AG10803 (cell line): Measurements from ENCODE around the gene NPY2R.

Experiments
- DNase-seq: peaks from one replicate; pipeline ENCODE4 v3.0.0; 2010; ENCODE audit warnings: low read depth
- H3K4me3 ChIP-seq: 2 replicates; pipeline ENCODE4 v1.5.1; 2011; ENCODE audit warnings: mild to moderate bottlenecking, low read length, control low read depth
- TF ChIP-seq, protein P1 (sequence below): conservative IDR thresholded peaks from 2 replicates; pipeline ENCODE4 v1.5.1; 2011; ENCODE audit warnings: mild to moderate bottlenecking, low read length, control low read depth, inconsistent platforms

Gene NPY2R

DNA sequence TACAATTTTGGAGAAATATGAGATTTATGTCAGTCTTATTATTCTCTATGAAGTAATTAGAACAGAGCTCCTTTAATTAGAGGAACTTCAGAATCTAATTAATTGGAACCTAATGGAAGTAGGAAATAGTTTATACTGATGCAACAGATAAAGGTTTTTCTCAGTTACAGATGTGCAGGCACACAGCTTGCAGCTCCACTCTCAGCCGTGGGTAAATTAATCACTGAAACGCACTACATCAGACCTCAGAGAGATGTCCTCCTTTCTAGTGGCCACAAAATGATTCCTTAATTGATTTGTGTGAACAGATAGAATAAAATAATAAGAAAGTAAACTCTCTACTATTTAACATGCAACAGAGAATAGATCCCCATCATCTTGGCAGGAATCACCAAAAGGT is 21.5 kb upstream of the NPY2R start:
- no peak for DNase-seq
- TF ChIP-seq, protein P1, sequence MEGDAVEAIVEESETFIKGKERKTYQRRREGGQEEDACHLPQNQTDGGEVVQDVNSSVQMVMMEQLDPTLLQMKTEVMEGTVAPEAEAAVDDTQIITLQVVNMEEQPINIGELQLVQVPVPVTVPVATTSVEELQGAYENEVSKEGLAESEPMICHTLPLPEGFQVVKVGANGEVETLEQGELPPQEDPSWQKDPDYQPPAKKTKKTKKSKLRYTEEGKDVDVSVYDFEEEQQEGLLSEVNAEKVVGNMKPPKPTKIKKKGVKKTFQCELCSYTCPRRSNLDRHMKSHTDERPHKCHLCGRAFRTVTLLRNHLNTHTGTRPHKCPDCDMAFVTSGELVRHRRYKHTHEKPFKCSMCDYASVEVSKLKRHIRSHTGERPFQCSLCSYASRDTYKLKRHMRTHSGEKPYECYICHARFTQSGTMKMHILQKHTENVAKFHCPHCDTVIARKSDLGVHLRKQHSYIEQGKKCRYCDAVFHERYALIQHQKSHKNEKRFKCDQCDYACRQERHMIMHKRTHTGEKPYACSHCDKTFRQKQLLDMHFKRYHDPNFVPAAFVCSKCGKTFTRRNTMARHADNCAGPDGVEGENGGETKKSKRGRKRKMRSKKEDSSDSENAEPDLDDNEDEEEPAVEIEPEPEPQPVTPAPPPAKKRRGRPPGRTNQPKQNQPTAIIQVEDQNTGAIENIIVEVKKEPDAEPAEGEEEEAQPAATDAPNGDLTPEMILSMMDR, result no peak
- H3K4me3 ChIP-seq, result no peak overlapping the region

GRCh38 chr4:155187989-155188388 is 20.4 kb upstream of the NPY2R start:
- no peak for DNase-seq
- TF ChIP-seq, protein P1, result no peak
- no peak overlapping the region for H3K4me3 ChIP-seq

DNA sequence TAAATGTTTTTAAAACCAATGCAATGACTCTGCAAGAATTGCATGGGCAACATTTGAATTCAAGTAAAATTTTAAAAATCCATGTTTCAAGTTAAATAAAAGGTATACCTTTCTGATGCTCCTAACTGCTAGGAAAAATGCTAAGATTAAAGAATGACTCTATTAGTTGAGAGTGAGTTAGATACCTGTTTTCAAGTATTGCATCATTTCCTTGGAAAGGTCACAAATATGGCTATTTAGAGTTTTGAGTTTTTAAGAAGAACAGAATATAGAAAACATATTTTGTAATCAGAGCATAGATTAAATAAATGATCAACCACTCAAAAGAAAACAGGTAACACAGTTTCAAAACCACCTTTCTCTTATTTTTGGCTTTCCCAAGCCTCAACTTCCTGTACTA is 18.3 kb upstream of the NPY2R start:
- TF ChIP-seq, protein P1, result no peak
- DNase-seq, result no peak
- no peak overlapping the region for H3K4me3 ChIP-seq

- no peak overlapping the region for H3K4me3 ChIP-seq
- DNase-seq, result no peak
- TF ChIP-seq, protein P1, result no peak
Observed at GRCh38 chr4:155197757-155198156, 10.7 kb upstream of the NPY2R start.

DNA sequence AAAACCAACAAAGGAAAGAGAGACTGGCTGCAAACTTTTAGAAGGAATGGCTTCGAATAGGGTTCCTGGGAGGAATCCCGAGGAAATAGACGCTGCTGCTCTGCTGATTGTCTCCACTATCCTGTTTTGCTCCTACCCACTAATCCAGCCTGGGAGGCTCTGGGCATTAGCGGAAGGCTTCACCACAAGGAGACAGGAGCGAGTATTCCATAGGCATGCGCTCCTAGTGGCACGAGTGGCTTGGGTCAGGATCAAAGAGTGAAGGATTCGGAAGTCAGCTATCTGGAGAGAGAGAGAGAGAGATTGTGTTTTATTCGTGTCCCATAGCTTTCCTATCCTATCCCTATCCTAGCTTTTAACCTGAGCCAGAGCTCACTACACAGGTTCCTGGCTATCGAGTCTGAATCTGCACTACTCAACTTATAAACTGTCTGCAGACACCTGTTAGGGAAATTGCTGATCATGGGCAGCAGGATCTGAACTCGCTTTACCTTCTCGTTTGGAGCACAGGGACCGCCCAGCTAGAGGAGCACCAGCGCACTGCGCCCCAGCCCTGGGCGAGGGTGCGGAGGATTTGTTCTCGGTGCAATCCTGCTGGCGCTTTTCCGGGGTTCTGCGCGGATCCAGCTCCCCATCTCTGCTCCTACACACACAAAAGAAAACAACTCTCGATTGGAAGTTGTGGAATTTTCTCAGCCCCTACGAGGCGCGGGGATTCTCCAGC is 740 bp upstream of the NPY2R start:
- TF ChIP-seq, protein P1, result no peak
- H3K4me3 ChIP-seq, result no peak overlapping the region
- no peak for DNase-seq

GRCh38 chr4:155220025-155220424 is 11.6 kb downstream of the NPY2R start:
- TF ChIP-seq, protein P1, result no peak
- no peak for DNase-seq
- no peak overlapping the region for H3K4me3 ChIP-seq

GRCh38 chr4:155227131-155227530 is 18.7 kb downstream of the NPY2R start:
- TF ChIP-seq, protein P1, result no peak
- no peak overlapping the region for H3K4me3 ChIP-seq
- DNase-seq, result no peak
